Glutamatergic neuron (in vitro differentiated cells): ENCODE measurements around the gene TPST2. TPM values are rescaled to one million over a fixed set of nuclear protein-coding genes. Genes with fewer than 3 reads are reported as not detected.

ENCODE experiments used
- DNase-seq: peaks from one replicate; pipeline ENCODE4 v3.0.0; 2022
- H3K27ac Mint-ChIP-seq: one replicate; pipeline ENCODE4 v1.8.0; 2020; ENCODE audit warnings: mild to moderate bottlenecking, mixed read lengths, inconsistent platforms; ENCODE audit not compliant: unreplicated experiment
- H3K27me3 Mint-ChIP-seq: one replicate; pipeline ENCODE4 v1.8.0; 2020; ENCODE audit warnings: mild to moderate bottlenecking, moderate library complexity, mixed read lengths, inconsistent platforms; ENCODE audit not compliant: unreplicated experiment
- H3K36me3 Mint-ChIP-seq: one replicate; pipeline ENCODE4 v1.8.0; 2020; ENCODE audit warnings: mild to moderate bottlenecking, mixed read lengths, inconsistent platforms; ENCODE audit not compliant: unreplicated experiment
- H3K4me1 Mint-ChIP-seq: one replicate; pipeline ENCODE4 v1.8.0; 2020; ENCODE audit warnings: mild to moderate bottlenecking, low read depth, mixed read lengths, inconsistent platforms; ENCODE audit not compliant: unreplicated experiment
- H3K4me3 Mint-ChIP-seq: one replicate; pipeline ENCODE4 v1.8.0; 2020; ENCODE audit warnings: mild to moderate bottlenecking, mixed read lengths, inconsistent platforms; ENCODE audit not compliant: unreplicated experiment
- H3K9me3 Mint-ChIP-seq: one replicate; pipeline ENCODE4 v1.8.0; 2020; ENCODE audit warnings: mild to moderate bottlenecking, moderate library complexity, mixed read lengths, inconsistent platforms; ENCODE audit not compliant: unreplicated experiment
- total RNA-seq: library from RNA; stranded (reverse); fragmentation: NEBNext Ultra II Directional; extraction: Animal tissue kit (Norgen Biotek cat#: 25700); gene quantifications from one replicate; pipeline ENCODE4 v1.2.1, GENCODE V29; 2021; ENCODE audit not compliant: unreplicated experiment
- TF ChIP-seq, protein P1 (sequence below): fragments of 200-600 bp; sonication (generic); IDR thresholded peaks from one replicate; pipeline ENCODE4 v1.5.0; 2021; ENCODE audit not compliant: partially characterized antibody, unreplicated experiment

TPST2 gene
- total RNA-seq, 1 donor from 2014 or later: 10.6 TPM

DNA sequence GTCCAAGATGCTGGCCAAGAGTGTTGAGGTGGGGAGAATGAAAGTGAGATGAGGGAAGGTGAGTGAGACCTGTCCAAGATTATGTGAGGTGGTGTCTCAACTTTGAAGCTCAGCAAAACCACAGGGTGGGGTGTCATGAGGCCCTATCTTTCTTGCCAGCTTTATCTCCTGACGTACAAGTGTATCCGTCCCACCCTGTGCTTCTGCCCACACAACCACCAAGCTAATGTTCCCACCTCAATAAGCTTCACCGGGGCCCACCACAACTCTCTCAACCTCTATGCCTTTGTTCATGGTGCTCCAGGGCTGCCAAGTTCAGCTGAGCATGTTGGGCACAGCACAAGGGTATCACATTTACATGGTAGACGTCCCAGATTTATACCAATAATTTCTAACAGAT is 7.1 kb upstream of the TPST2 start:
- TF ChIP-seq, protein P1, sequence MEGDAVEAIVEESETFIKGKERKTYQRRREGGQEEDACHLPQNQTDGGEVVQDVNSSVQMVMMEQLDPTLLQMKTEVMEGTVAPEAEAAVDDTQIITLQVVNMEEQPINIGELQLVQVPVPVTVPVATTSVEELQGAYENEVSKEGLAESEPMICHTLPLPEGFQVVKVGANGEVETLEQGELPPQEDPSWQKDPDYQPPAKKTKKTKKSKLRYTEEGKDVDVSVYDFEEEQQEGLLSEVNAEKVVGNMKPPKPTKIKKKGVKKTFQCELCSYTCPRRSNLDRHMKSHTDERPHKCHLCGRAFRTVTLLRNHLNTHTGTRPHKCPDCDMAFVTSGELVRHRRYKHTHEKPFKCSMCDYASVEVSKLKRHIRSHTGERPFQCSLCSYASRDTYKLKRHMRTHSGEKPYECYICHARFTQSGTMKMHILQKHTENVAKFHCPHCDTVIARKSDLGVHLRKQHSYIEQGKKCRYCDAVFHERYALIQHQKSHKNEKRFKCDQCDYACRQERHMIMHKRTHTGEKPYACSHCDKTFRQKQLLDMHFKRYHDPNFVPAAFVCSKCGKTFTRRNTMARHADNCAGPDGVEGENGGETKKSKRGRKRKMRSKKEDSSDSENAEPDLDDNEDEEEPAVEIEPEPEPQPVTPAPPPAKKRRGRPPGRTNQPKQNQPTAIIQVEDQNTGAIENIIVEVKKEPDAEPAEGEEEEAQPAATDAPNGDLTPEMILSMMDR: no peak
- Mint-ChIP-seq H3K4me3 (no peak overlapping the region), H3K9me3 (no peaks in the 10 kb centered on the region), H3K27me3 (peaks cover 3% of the 10 kb centered on the region), H3K27ac (no peak overlapping the region), H3K36me3 (no peaks in the 10 kb centered on the region), H3K4me1 (no peaks in the 10 kb centered on the region)
- no peak for DNase-seq

DNA sequence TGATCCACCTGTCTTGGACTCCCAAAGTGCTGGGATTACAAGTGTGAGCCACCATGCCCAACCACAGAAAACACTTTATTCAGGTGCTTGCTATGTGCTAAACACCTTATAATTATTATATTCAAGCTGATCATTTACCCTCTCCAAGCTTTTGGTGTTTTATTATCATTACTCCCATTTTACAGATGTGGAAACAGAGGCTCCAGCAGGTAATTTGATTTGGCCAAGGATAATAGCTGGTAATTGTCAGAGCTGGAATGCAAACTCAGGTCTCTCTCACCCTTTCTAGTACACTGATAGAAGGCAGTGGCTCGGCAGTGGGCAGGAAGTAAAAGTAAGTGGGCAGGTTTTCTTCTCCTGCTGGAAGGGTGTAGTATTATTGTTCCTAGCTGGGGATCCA is 3.8 kb upstream of the TPST2 start:
- Mint-ChIP-seq H3K36me3 (no peaks in the 10 kb centered on the region), H3K4me3 (no peak overlapping the region), H3K27ac (no peak overlapping the region), H3K27me3 (peaks cover 3% of the 10 kb centered on the region), H3K4me1 (no peaks in the 10 kb centered on the region), H3K9me3 (peaks cover 3% of the 10 kb centered on the region)
- no peak for DNase-seq
- TF ChIP-seq, protein P1: no peak

DNA sequence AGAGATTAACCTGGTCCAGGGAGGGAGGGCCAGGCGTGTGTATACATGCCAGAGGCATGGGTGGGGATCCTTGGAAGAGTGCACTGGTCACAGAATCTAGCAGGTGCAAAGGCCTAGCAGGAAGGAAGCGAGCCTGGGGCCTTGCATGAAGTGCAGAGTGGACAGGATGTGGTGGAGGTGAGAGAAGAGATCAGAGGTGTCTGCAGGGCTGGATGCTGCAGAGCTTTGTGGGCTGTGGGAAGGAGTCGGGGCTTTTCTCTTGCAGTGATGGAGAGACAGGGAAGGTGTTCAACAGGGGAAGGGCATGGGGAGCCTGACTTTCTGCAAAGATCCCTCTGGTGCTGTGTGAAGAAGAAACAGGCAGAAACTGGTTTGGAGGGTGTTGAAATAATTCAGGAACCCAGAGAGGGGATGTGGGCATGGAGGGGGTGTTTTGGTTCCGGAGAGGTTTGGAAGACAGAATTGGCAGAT is 2.5 kb upstream of the TPST2 start:
- TF ChIP-seq, protein P1: no peak
- Mint-ChIP-seq H3K27me3 (peaks cover 6% of the 10 kb centered on the region), H3K4me3 (no peak overlapping the region), H3K27ac (peak overlapping the region; percentile 55), H3K36me3 (no peaks in the 10 kb centered on the region), H3K9me3 (peaks cover 4% of the 10 kb centered on the region), H3K4me1 (no peaks in the 10 kb centered on the region)
- DNase-seq: no peak

DNA sequence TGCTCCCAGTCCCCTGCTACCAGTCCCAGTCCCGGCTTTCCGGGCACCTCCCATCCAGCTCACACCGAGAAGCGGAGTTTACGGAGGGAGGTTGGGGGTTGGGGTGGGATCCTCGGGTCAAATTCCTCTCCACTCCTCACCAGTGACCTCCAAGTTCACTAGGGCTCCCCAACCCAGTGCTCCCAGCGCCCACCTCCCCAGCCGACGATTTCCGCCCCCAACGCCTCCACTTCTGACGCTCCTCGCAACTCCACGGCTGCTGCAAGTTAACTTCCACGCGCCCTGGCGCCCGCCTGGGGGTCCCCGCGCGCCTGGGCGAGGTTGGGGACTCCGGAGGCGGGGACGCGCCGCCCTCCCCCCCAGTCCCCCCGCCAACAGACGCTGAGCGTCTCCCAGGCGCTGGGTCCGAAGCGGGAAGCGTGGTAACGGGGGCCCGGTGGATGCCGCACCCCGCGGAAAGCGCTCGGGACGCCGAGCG is 526 bp downstream of the TPST2 start:
- Mint-ChIP-seq H3K4me1 (no peaks in the 10 kb centered on the region), H3K9me3 (peaks cover 4% of the 10 kb centered on the region), H3K36me3 (no peaks in the 10 kb centered on the region), H3K27me3 (peaks cover 9% of the 10 kb centered on the region), H3K27ac (no peak overlapping the region), H3K4me3 (peak overlapping the region; percentile 86)
- peak; percentile 28 for DNase-seq
- TF ChIP-seq, protein P1: no peak

DNA sequence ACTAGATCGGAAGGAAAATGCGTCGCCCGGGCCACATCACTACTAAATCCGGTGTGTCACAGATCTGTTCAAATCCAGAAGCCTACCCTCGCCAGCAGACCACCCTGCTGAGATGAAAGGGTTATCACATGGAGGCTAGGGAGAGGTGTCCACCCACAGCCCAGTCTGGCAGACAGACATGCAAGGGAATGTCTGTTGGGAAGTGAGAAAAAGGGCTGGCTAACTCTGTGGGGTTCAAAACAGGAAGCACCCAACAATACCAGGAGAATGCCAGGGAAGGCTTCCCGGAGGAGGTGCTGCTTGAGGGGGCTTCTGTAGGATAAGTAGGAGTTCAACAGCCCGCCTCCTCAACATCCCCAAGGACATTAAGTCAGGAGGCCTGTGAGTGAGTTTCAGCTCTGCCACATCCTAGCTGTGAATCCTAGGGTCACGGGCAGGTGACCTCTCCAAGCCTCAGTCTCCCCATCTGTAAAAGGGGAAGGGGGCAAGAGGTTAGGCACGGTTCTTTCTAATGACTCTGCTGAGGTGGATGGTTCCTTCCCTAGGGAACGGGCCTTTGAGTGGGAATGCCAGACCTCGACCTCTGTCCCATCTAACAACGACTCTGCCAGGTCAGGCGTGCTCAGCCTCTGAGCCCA is 1.1 kb downstream of the TPST2 start:
- Mint-ChIP-seq H3K36me3 (no peaks in the 10 kb centered on the region), H3K9me3 (peaks cover 6% of the 10 kb centered on the region), H3K27me3 (peaks cover 12% of the 10 kb centered on the region), H3K4me3 (peak overlapping the region; percentile 86), H3K27ac (no peak overlapping the region), H3K4me1 (no peaks in the 10 kb centered on the region)
- DNase-seq: no peak
- TF ChIP-seq, protein P1: no peak
